Endothelial cell of umbilical vein (primary cell): Measurements from ENCODE around the gene HOXB7. TPM values are rescaled to one million over a fixed set of nuclear protein-coding genes. Genes with fewer than 3 reads are reported as not detected.

Source experiments
- BruUV-seq: library from RNA; stranded (reverse); fragments of 400-500 nt; replicated peaks from 2 replicates; lab custom pipeline; 2021; lab: Mats Ljungman, UMichigan
- CTCF ChIA-PET: fragments of 300-600, 350-600 bp; sonication (Branson Sonifier 250); formaldehyde crosslinking; loops from one replicate; lab custom pipeline; 2021; ENCODE audit warnings: antibody characterized with exemption, inconsistent platforms; lab: Charles Lee
- POLR2A ChIA-PET: fragments of 300-600, 350-600 bp; sonication (Branson Sonifier 250); formaldehyde crosslinking; loops from one replicate; lab custom pipeline; 2021; ENCODE audit warnings: antibody characterized with exemption, inconsistent platforms; lab: Charles Lee
- DNase-seq: peaks from one replicate; pipeline ENCODE4 v3.0.0-alpha.2; 2011; ENCODE audit warnings: low read depth, low spot score
- FAIRE-seq: peaks from 2 replicates; lab custom pipeline; 2011; peaks lifted over from hg19 to GRCh38; lab: Jason Lieb, UNC
- H2AFZ ChIP-seq: 2 replicates; pipeline ENCODE4 v1.6.0; 2012; ENCODE audit warnings: low read depth, low read length, control low read depth, inconsistent platforms
- H3K27ac ChIP-seq: 2 replicates; pipeline ENCODE4 v1.5.1; 2011; ENCODE audit warnings: low read depth, mild to moderate bottlenecking, control low read depth, low read length, moderate library complexity; ENCODE audit not compliant: insufficient read depth
- H3K27me3 ChIP-seq, 2 experiments: 2 replicates each; pipeline versions ENCODE4 v1.6.0 to v1.6.1; 2011; ENCODE audit warnings: low read length in 2 of 2, mixed read lengths in 1 of 2; ENCODE audit not compliant: control insufficient read depth in 2 of 2, insufficient read depth in 2 of 2
- H3K36me3 ChIP-seq, 2 experiments: 2 replicates in 1 of 2; 3 replicates in 1 of 2; pipeline ENCODE4 v1.5.1; 2011; ENCODE audit warnings: low read length in 2 of 2, mild to moderate bottlenecking in 1 of 2, moderate library complexity in 1 of 2; ENCODE audit not compliant: control insufficient read depth in 2 of 2, insufficient read depth in 2 of 2; ENCODE audit errors: extremely low read depth in 1 of 2
- H3K4me1 ChIP-seq: 3 replicates; pipeline ENCODE4 v1.5.1; 2011; ENCODE audit warnings: mild to moderate bottlenecking, low read length; ENCODE audit not compliant: control insufficient read depth, insufficient read depth; ENCODE audit errors: extremely low read depth
- H3K4me2 ChIP-seq: 2 replicates; pipeline ENCODE4 v1.6.1; 2011; ENCODE audit warnings: low read length, control low read depth, mixed read lengths; ENCODE audit not compliant: insufficient read depth
- H3K4me3 ChIP-seq, 3 experiments: fragments of 200-600 bp in 1 of 3; sonication (generic), shearing (Covaris generic) in 1 of 3; replicated peaks in 1 of 3; 2 replicates each; pipeline ENCODE4 v1.5.1; 2011 to 2016; ENCODE audit warnings: control low read depth in 3 of 3, low read length in 3 of 3, mild to moderate bottlenecking in 2 of 3, inconsistent platforms in 1 of 3, low read depth in 1 of 3, moderate library complexity in 1 of 3; ENCODE audit not compliant: insufficient read depth in 1 of 3
- H3K79me2 ChIP-seq: 2 replicates; pipeline ENCODE4 v1.6.0; 2012; ENCODE audit warnings: low read length, inconsistent platforms; ENCODE audit not compliant: control insufficient read depth, insufficient read depth
- H3K9ac ChIP-seq: replicated peaks from 2 replicates; pipeline ENCODE3; 2011; ENCODE audit warnings: low read length, control low read depth; ENCODE audit not compliant: insufficient read depth; ENCODE audit errors: extremely low read depth
- H3K9me1 ChIP-seq: replicated peaks from 3 replicates; pipeline ENCODE4 v1.6.0; 2011; ENCODE audit warnings: mild to moderate bottlenecking, low read length; ENCODE audit not compliant: control insufficient read depth, insufficient read depth; ENCODE audit errors: extremely low read depth
- H3K9me3 ChIP-seq: replicated peaks from 2 replicates; pipeline ENCODE4 v1.5.1; 2012; ENCODE audit warnings: low read length, inconsistent platforms; ENCODE audit not compliant: control insufficient read depth, insufficient read depth
- H4K20me1 ChIP-seq: replicated peaks from 2 replicates; pipeline ENCODE3; 2011; ENCODE audit warnings: mild to moderate bottlenecking, low read length; ENCODE audit not compliant: control insufficient read depth, insufficient read depth; ENCODE audit errors: extremely low read depth
- EZH2 ChIP-seq: IDR thresholded peaks from 2 replicates; pipeline ENCODE4 v1.6.1; 2012; ENCODE audit warnings: borderline replicate concordance, low read depth, mild to moderate bottlenecking, moderate library complexity, low read length, inconsistent platforms; ENCODE audit not compliant: severe bottlenecking
- FOS ChIP-seq: IDR thresholded peaks from 2 replicates; pipeline ENCODE4 v1.6.1; 2011; ENCODE audit warnings: mild to moderate bottlenecking, low read length, moderate library complexity, borderline replicate concordance; ENCODE audit not compliant: insufficient read depth
- GATA2 ChIP-seq: IDR thresholded peaks from 2 replicates; pipeline ENCODE4 v1.7.0; 2011; ENCODE audit warnings: low read depth, mild to moderate bottlenecking, moderate library complexity, mixed read lengths, low read length; ENCODE audit not compliant: insufficient read length, insufficient read depth
- JUN ChIP-seq: IDR thresholded peaks from 2 replicates; pipeline ENCODE4 v1.6.1; 2011; ENCODE audit warnings: borderline replicate concordance, low read depth; ENCODE audit not compliant: insufficient read length, insufficient read depth
- MAX ChIP-seq: IDR thresholded peaks from 2 replicates; pipeline ENCODE4 v1.6.1; 2011; ENCODE audit not compliant: insufficient read depth, insufficient read length
- MYC ChIP-seq: IDR thresholded peaks from one replicate; pipeline ENCODE4 v1.6.1; 2011; ENCODE audit warnings: mild to moderate bottlenecking, low read depth, low read length
- POLR2A ChIP-seq: IDR thresholded peaks from 2 replicates; pipeline ENCODE4 v1.6.1; 2012; ENCODE audit warnings: low read depth, mild to moderate bottlenecking, control low read depth, low read length
- POLR2AphosphoS5 ChIP-seq: IDR thresholded peaks from 2 replicates; pipeline ENCODE4 v1.6.1; 2012; ENCODE audit warnings: low read depth, mild to moderate bottlenecking, control low read depth, low read length, moderate library complexity; ENCODE audit not compliant: insufficient read depth
- dilution Hi-C: fragments of 300-500 bp; cut with MboI; formaldehyde crosslinking; loops from one replicate; pipeline ENCODE4 v1.15.0; 2019; ENCODE audit warnings: low sequenced_read_pairs; ENCODE audit not compliant: extremely low pct_ligation_motif_present
- intact Hi-C: fragments of 100-400 bp; cut with micrococcal nuclease; formaldehyde crosslinking; loops from one replicate; pipeline ENCODE4 v1.10.0; 2022
- polyA plus RNA-seq, 4 experiments: library from polyadenylated mRNA; depleted of rRNA in 3 of 4; stranded (reverse) in 3 of 4; unstranded in 1 of 4; fragments of >200 nt; gene quantifications; 2 replicates each; pipeline versions ENCODE4 v1.2.1 to v1.2.3, GENCODE V29; 2011 to 2012; ENCODE audit warnings: missing spikeins in 1 of 4
- total RNA-seq: library from RNA; stranded (reverse); gene quantifications from 2 replicates; pipeline ENCODE4 v1.2.3, GENCODE V29; 2021
- TF ChIP-seq, protein P1 (sequence below), 2 donors: IDR thresholded peaks; 1 replicate in 1 of 2; 2 replicates in 1 of 2; pipeline ENCODE4 v1.5.1; 2011; ENCODE audit warnings: low read length in 2 of 2, mild to moderate bottlenecking in 2 of 2, moderate library complexity in 2 of 2, control low read depth in 1 of 2, inconsistent platforms in 1 of 2, low read depth in 1 of 2; ENCODE audit not compliant: insufficient read depth in 1 of 2; ENCODE audit errors: extremely low read depth in 1 of 2

Gene HOXB7
- total and polyA plus RNA-seq, 2 donors (not counting 3 experiments of a cell fraction or from before 2014, with no cell fraction given) = 23.5 to 24.5 TPM

- Histone ChIP-seq H3K79me2 (peaks cover 36% of the 10 kb centered on the region), H3K27ac (peak within 1 kb of the TSS; percentile 0), H4K20me1 (no peaks in the 10 kb centered on the region), H3K9ac (no peak within 1 kb of the TSS), H3K36me3 (peaks cover 3 to 11% of the 10 kb centered on the region in 2 experiments), H3K4me2 (peak within 1 kb of the TSS; percentile 13), H3K4me3 (no peak within 1 kb of the TSS), H3K9me3 (no peaks in the 10 kb centered on the region), H3K27me3 (no peaks in the 10 kb centered on the region), H3K9me1 (no peaks in the 10 kb centered on the region), H2AFZ (no peak within 1 kb of the TSS), H3K4me1 (peaks cover 26% of the 10 kb centered on the region)
- dilution Hi-C loops = no loop called here
- no peak for TF ChIP-seq MYC
- TF ChIP-seq GATA2 = no peak
- no peak for TF ChIP-seq POLR2AphosphoS5
- TF ChIP-seq FOS = no peak
- TF ChIP-seq MAX = no peak
- no peak for TF ChIP-seq POLR2A
- no peak for TF ChIP-seq EZH2
- TF ChIP-seq, protein P1, sequence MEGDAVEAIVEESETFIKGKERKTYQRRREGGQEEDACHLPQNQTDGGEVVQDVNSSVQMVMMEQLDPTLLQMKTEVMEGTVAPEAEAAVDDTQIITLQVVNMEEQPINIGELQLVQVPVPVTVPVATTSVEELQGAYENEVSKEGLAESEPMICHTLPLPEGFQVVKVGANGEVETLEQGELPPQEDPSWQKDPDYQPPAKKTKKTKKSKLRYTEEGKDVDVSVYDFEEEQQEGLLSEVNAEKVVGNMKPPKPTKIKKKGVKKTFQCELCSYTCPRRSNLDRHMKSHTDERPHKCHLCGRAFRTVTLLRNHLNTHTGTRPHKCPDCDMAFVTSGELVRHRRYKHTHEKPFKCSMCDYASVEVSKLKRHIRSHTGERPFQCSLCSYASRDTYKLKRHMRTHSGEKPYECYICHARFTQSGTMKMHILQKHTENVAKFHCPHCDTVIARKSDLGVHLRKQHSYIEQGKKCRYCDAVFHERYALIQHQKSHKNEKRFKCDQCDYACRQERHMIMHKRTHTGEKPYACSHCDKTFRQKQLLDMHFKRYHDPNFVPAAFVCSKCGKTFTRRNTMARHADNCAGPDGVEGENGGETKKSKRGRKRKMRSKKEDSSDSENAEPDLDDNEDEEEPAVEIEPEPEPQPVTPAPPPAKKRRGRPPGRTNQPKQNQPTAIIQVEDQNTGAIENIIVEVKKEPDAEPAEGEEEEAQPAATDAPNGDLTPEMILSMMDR (IDR thresholded peaks at IDR 0.05; ENCODE audit: extremely low read depth in 1 of 2, insufficient read depth in 1 of 2, low read depth in 1 of 2, low read length in 2 of 2) = no peak
- TF ChIP-seq JUN = no peak
- ChIA-PET POLR2A (no interaction called here), CTCF (interaction anchor here (0.8 to 4.2 kb wide), 23 partner anchors 19 to 384 kb away, joined by 3 to 31 read pairs (median 4); no protein-coding TSS in a partner anchor)
- no TSS peak for BruUV-seq
- intact Hi-C loops = loop anchor here (1.0 kb wide), 1 partner anchor 97 kb away; no protein-coding TSS in a partner anchor
- DNase-seq (no peak), FAIRE-seq (no peak)
Observed at GRCh38 chr17:48593126-48593829, 17.5 kb downstream of the HOXB7 start, which contains the start of gene HOXB5. TSS of gene HOXB5 (minus strand) at chr17:48593779. CDS start at chr17:48593682, 97 bp downstream.
